Kidney epithelial cell (primary cell): ENCODE measurements around the gene BNIP5. TPM values are rescaled to one million over a fixed set of nuclear protein-coding genes. Genes with fewer than 3 reads are reported as not detected.

Experiments used
- DNase-seq: peaks from one replicate; pipeline ENCODE4 v3.0.0-alpha.2; 2010; ENCODE audit warnings: low read depth
- H3K27me3 ChIP-seq: 2 replicates; pipeline ENCODE4 v1.6.0; 2011; ENCODE audit warnings: low read length; ENCODE audit not compliant: control insufficient read depth, insufficient read depth
- H3K36me3 ChIP-seq: 2 replicates; pipeline ENCODE4 v1.5.1; 2011; ENCODE audit warnings: low read length; ENCODE audit not compliant: control insufficient read depth, insufficient read depth
- H3K4me3 ChIP-seq: 2 replicates; pipeline ENCODE4 v1.5.1; 2011; ENCODE audit warnings: low read depth, mild to moderate bottlenecking, control low read depth, low read length
- total RNA-seq: library from RNA; depleted of rRNA; stranded (reverse); fragments of >200 nt; gene quantifications from 2 replicates; pipeline ENCODE4 v1.2.3, GENCODE V29; 2015
- TF ChIP-seq, protein P1 (sequence below): IDR thresholded peaks from 2 replicates; pipeline ENCODE4 v1.5.1; 2011; ENCODE audit warnings: mild to moderate bottlenecking, moderate library complexity, low read length, control low read depth, inconsistent platforms; ENCODE audit not compliant: insufficient read depth, poor library complexity, severe bottlenecking

BNIP5 gene
- total RNA-seq, 1 donor from 2014 or later, result not detected

DNA sequence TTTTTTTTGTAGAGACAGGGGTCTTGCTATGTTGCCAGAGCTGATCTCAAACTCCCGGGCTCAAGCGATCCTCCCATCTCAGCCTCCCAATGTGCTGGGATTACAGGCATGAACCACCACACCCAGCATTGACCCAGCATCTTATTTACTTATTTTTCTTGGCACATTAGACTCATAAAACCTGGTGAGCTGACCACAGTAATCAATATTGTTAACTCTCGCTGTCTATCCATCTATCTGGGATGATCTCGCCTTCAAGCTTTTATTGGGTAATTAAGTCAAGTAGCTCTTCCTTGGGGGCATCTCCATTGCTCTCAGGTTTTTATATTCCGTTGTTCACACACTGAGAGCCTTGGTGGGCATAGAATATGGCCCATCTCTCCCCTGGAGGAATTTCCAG is 49.8 kb downstream of the BNIP5 start:
- no peak for DNase-seq
- Histone ChIP-seq H3K36me3 (no peaks in the 10 kb centered on the region), H3K27me3 (peaks cover 24% of the 10 kb centered on the region), H3K4me3 (no peak overlapping the region)
- TF ChIP-seq, protein P1, sequence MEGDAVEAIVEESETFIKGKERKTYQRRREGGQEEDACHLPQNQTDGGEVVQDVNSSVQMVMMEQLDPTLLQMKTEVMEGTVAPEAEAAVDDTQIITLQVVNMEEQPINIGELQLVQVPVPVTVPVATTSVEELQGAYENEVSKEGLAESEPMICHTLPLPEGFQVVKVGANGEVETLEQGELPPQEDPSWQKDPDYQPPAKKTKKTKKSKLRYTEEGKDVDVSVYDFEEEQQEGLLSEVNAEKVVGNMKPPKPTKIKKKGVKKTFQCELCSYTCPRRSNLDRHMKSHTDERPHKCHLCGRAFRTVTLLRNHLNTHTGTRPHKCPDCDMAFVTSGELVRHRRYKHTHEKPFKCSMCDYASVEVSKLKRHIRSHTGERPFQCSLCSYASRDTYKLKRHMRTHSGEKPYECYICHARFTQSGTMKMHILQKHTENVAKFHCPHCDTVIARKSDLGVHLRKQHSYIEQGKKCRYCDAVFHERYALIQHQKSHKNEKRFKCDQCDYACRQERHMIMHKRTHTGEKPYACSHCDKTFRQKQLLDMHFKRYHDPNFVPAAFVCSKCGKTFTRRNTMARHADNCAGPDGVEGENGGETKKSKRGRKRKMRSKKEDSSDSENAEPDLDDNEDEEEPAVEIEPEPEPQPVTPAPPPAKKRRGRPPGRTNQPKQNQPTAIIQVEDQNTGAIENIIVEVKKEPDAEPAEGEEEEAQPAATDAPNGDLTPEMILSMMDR, result no peak

DNA sequence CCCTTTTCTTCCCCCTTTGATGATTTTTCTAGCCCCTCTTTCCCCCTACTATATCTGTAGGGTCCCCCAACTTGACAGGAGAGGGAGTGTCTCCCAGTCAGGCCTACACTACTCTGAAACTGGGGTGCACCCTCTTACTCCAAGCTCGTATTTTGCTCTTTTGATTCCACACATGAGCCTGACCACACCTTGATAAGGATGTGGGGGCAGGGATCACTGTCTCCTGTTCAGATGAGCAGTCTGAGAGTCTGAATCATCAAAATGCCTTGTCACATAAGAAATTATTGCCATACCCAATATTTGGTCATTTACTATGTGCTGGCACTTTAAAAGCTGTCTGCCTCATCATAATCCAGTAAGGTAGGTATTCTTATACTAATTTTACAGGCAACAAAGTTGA is 50.9 kb downstream of the BNIP5 start:
- H3K27me3 ChIP-seq, result peaks cover 24% of the 10 kb centered on the region
- no peaks in the 10 kb centered on the region for H3K36me3 ChIP-seq
- no peak overlapping the region for H3K4me3 ChIP-seq
- no peak for DNase-seq
- TF ChIP-seq, protein P1, result no peak

DNA sequence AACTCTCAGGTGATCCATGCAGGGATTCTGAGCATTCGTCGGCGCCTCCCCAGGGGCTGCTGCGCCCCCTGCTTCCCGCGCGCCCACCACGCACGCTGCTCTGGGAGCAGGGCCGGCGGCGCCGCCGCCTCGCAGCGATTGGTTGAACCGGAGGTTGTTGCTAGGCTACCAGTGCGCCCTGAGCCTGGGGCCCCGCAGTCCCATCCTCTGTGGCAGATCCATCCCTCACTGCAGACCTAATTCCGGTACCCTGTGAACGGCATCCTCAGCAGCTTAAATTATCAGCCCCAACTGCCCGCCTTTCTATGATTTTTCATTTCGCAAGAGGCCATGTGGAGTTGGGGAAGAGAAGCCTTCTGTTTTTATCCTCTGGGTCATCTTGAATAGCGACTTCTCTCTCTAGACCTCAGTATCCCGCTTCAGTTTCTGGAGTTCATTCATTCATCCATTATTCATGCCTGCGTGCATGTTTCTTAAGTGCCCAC is 51.5 kb downstream of the BNIP5 start:
- TF ChIP-seq, protein P1, result no peak
- Histone ChIP-seq H3K27me3 (peaks cover 24% of the 10 kb centered on the region), H3K4me3 (no peak overlapping the region), H3K36me3 (no peaks in the 10 kb centered on the region)
- DNase-seq, result no peak

DNA sequence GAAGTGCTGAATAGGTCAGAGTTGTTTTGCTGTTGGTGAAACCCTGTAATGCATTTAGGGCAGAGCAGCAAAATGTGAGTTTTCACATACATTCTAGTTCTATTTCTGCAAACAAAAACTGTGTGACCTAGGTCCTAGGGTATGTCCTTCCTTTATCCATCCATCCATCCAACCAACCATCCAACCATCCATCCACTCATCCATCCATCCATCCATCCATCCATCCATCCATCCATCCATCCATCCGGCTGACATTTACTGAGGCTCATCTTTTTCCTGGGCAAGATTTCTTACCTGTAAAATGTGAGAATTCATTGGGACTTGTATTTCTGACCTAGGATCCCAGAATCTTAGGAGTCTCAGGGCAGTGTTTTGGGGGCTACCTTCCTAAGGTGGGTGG is 52.3 kb downstream of the BNIP5 start:
- Histone ChIP-seq H3K4me3 (no peak overlapping the region), H3K27me3 (peaks cover 25% of the 10 kb centered on the region), H3K36me3 (no peaks in the 10 kb centered on the region)
- TF ChIP-seq, protein P1, result no peak
- DNase-seq, result no peak

DNA sequence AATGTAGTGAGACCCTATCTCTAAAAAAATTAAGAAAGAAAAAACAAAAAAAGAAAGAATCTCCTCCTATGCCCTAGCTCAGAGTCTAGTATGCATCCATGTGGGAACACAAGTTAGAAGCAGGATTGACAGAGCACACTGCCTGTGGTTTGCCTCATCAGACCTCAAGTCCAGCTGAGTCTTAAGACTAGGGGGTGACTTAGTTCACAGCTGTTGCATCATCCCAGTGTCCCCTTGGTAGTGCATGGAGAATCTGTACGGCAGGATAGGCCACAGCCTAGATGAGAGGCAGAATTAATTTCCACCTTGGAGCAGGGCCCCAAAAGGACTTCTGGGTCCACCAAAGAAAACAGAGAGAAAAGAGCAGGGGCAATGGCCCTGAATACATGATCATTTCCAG is 53.1 kb downstream of the BNIP5 start:
- Histone ChIP-seq H3K4me3 (no peak overlapping the region), H3K27me3 (peaks cover 31% of the 10 kb centered on the region)

DNA sequence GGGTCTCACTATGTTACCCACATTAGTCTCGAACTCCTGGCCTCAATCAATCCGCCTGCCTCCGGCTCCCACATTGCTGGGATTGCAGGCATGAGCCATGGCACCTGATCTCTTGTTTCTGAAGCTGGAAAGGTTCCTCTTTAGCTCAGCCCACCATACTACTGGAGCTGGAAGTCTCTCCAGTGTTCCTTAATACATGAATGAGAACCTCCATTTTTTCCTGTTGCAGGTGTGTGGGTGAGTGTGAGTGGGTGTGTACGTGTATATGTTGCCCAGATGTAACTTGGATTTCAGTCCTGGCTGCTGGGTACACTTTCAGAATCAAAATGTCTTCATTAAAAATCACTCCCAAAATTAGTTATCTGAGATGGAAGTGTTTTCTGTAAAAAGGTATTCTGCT is 55.7 kb downstream of the BNIP5 start:
- no peak for DNase-seq
- H3K27me3 ChIP-seq, result peaks cover 33% of the 10 kb centered on the region
- no peaks in the 10 kb centered on the region for H3K36me3 ChIP-seq
- no peak overlapping the region for H3K4me3 ChIP-seq
- TF ChIP-seq, protein P1, result no peak

More for the DNA sequence above, 53.1 kb downstream of the BNIP5 start:
- TF ChIP-seq, protein P1, result no peak
- no peak for DNase-seq
- H3K36me3 ChIP-seq, result no peaks in the 10 kb centered on the region
